22Rv1 (cell line): ENCODE results near the gene NLN.

Experiments used
- H3K27ac ChIP-seq: fragments of 450-650 bp; 2 replicates; pipeline ENCODE4 v1.5.1; 2017
- CTCF ChIP-seq: fragments of 450-650 bp; IDR thresholded peaks from 2 replicates; pipeline ENCODE4 v1.5.1; 2017; ENCODE audit warnings: mild to moderate bottlenecking
- ZFX ChIP-seq: fragments of 450-650 bp; IDR thresholded peaks from 2 replicates; pipeline ENCODE4 v1.6.1; 2017; ENCODE audit warnings: antibody characterized with exemption, borderline replicate concordance

Gene NLN

GRCh38 chr5:65796751-65797316, 74.8 kb downstream of the NLN start:
- H3K27ac ChIP-seq, result no peak overlapping the region
- TF ChIP-seq ZFX (no peak), CTCF (no peak)

GRCh38 chr5:65797481-65797880, 75.5 kb downstream of the NLN start:
- TF ChIP-seq ZFX, result no peak
- TF ChIP-seq CTCF, result no peak

GRCh38 chr5:65799857-65800256, 77.9 kb downstream of the NLN start:
- no peak overlapping the region for H3K27ac ChIP-seq
- TF ChIP-seq CTCF, result no peak
- TF ChIP-seq ZFX, result no peak

More at GRCh38 chr5:65797481-65797880, 75.5 kb downstream of the NLN start:
- H3K27ac ChIP-seq, result no peak overlapping the region

GRCh38 chr5:65800775-65801174, 78.8 kb downstream of the NLN start:
- H3K27ac ChIP-seq, result no peak overlapping the region
- TF ChIP-seq ZFX, result no peak
- TF ChIP-seq CTCF, result no peak

GRCh38 chr5:65801352-65801783, 79.4 kb downstream of the NLN start:
- TF ChIP-seq CTCF (no peak), ZFX (no peak)
- no peak overlapping the region for H3K27ac ChIP-seq

- TF ChIP-seq ZFX (no peak), CTCF (no peak)
- no peak overlapping the region for H3K27ac ChIP-seq
Measured at GRCh38 chr5:65802080-65802479, 80.1 kb downstream of the NLN start.

- TF ChIP-seq ZFX, result no peak
- no peak for TF ChIP-seq CTCF
- no peak overlapping the region for H3K27ac ChIP-seq
Measured at GRCh38 chr5:65802820-65803219, 80.8 kb downstream of the NLN start.
